H9 (cell line): ENCODE data around the gene ACOT8. TPM values are rescaled to one million over a fixed set of nuclear protein-coding genes. Genes with fewer than 3 reads are reported as not detected.

Experiments
- DNase-seq: peaks from one replicate; pipeline ENCODE4 v3.0.0-alpha.2; 2017
- H2AFZ ChIP-seq: one replicate; pipeline ENCODE4 v1.6.1; 2013; ENCODE audit warnings: mild to moderate bottlenecking, low read length, control low read depth, moderate library complexity
- H2AK5ac ChIP-seq: 2 replicates; pipeline ENCODE4 v1.6.1; 2013; ENCODE audit warnings: low read length, control low read depth, mixed read lengths; ENCODE audit not compliant: insufficient read length
- H2BK120ac ChIP-seq: one replicate; pipeline ENCODE4 v1.6.1; 2013; ENCODE audit warnings: low read depth, mild to moderate bottlenecking, low read length, control low read depth, inconsistent platforms; ENCODE audit not compliant: poor library complexity, severe bottlenecking
- H2BK12ac ChIP-seq: 2 replicates; pipeline ENCODE4 v1.6.1; 2013; ENCODE audit warnings: low read length, control low read depth, mixed read lengths, low read depth; ENCODE audit not compliant: insufficient read length
- H2BK15ac ChIP-seq: 2 replicates; pipeline ENCODE4 v1.6.1; 2013; ENCODE audit warnings: low read depth, low read length, control low read depth
- H2BK20ac ChIP-seq: one replicate; pipeline ENCODE4 v1.6.1; 2013; ENCODE audit warnings: low read depth, mild to moderate bottlenecking, low read length, control low read depth, inconsistent platforms; ENCODE audit not compliant: poor library complexity, severe bottlenecking
- H2BK5ac ChIP-seq: 2 replicates; pipeline ENCODE4 v1.6.1; 2013; ENCODE audit warnings: low read length, control low read depth, mixed read lengths; ENCODE audit not compliant: insufficient read length
- H3K14ac ChIP-seq: 2 replicates; pipeline ENCODE4 v1.6.1; 2013; ENCODE audit warnings: low read length, control low read depth; ENCODE audit not compliant: insufficient read depth
- H3K18ac ChIP-seq: 2 replicates; pipeline ENCODE4 v1.6.1; 2013; ENCODE audit warnings: low read depth, mild to moderate bottlenecking, mixed read lengths, low read length, control low read depth; ENCODE audit not compliant: insufficient read length
- H3K23ac ChIP-seq: 2 replicates; pipeline ENCODE4 v1.6.1; 2013; ENCODE audit warnings: low read length, control low read depth, mixed read lengths, low read depth; ENCODE audit not compliant: insufficient read length
- H3K23me2 ChIP-seq: 2 replicates; pipeline ENCODE4 v1.6.1; 2013; ENCODE audit warnings: low read depth, mild to moderate bottlenecking, mixed read lengths, low read length, control low read depth; ENCODE audit not compliant: insufficient read length, poor library complexity, severe bottlenecking
- H3K27ac ChIP-seq: 2 replicates; pipeline ENCODE4 v1.5.1; 2013; ENCODE audit warnings: low read length, control low read depth, mixed read lengths, low read depth; ENCODE audit not compliant: insufficient read length
- H3K27me3 ChIP-seq: 2 replicates; pipeline ENCODE4 v1.6.1; 2013; ENCODE audit warnings: low read length, control low read depth, inconsistent platforms; ENCODE audit not compliant: insufficient read depth
- H3K4ac ChIP-seq: 2 replicates; pipeline ENCODE4 v1.6.1; 2013; ENCODE audit warnings: low read depth, mild to moderate bottlenecking, control low read depth, inconsistent platforms, low read length, moderate library complexity
- H3K4me1 ChIP-seq: 2 replicates; pipeline ENCODE4 v1.6.1; 2013; ENCODE audit warnings: low read length, control low read depth, inconsistent platforms; ENCODE audit not compliant: insufficient read depth
- H3K4me2 ChIP-seq: 2 replicates; pipeline ENCODE4 v1.6.1; 2013; ENCODE audit warnings: low read length, control low read depth, mixed read lengths; ENCODE audit not compliant: insufficient read length, insufficient read depth
- H3K56ac ChIP-seq: 2 replicates; pipeline ENCODE4 v1.6.1; 2013; ENCODE audit warnings: low read depth, mild to moderate bottlenecking, mixed read lengths, low read length, control low read depth; ENCODE audit not compliant: insufficient read length
- H3K79me1 ChIP-seq: 2 replicates; pipeline ENCODE4 v1.6.1; 2013; ENCODE audit warnings: low read depth, mild to moderate bottlenecking, moderate library complexity, low read length, control low read depth, inconsistent platforms; ENCODE audit not compliant: insufficient read depth, poor library complexity, severe bottlenecking
- H3K79me2 ChIP-seq: 2 replicates; pipeline ENCODE4 v1.6.1; 2013; ENCODE audit warnings: low read length, control low read depth, inconsistent platforms; ENCODE audit not compliant: insufficient read depth
- H3K9ac ChIP-seq: 2 replicates; pipeline ENCODE4 v1.6.1; 2013; ENCODE audit warnings: low read length, control low read depth, mixed read lengths; ENCODE audit not compliant: insufficient read length; ENCODE audit errors: extremely low read depth
- H3K9me3 ChIP-seq: one replicate; pipeline ENCODE4 v1.6.1; 2013; ENCODE audit warnings: low read depth, low read length, inconsistent platforms; ENCODE audit not compliant: control insufficient read depth
- H3T11ph ChIP-seq: one replicate; pipeline ENCODE4 v1.6.1; 2013; ENCODE audit warnings: mild to moderate bottlenecking, low read length, control low read depth, inconsistent platforms
- H4K20me1 ChIP-seq: one replicate; pipeline ENCODE4 v1.6.1; 2013; ENCODE audit not compliant: control insufficient read depth, insufficient read length, insufficient read depth
- H4K5ac ChIP-seq: 2 replicates; pipeline ENCODE4 v1.6.1; 2013; ENCODE audit warnings: low read depth, mild to moderate bottlenecking, mixed read lengths, low read length, control low read depth; ENCODE audit not compliant: insufficient read length
- H4K8ac ChIP-seq: replicated peaks from 2 replicates; pipeline ENCODE4 v1.6.1; 2013; ENCODE audit warnings: low read length, control low read depth, mixed read lengths, low read depth; ENCODE audit not compliant: insufficient read length
- H4K91ac ChIP-seq: 2 replicates; pipeline ENCODE4 v1.6.1; 2013; ENCODE audit warnings: low read depth, mild to moderate bottlenecking, moderate library complexity, mixed read lengths, low read length, control low read depth; ENCODE audit not compliant: insufficient read length
- H3K27ac Mint-ChIP-seq, 3 experiments: 2 replicates in 2 of 3; 3 replicates in 1 of 3; pipeline ENCODE4 v1.8.0; 2020 to 2021; ENCODE audit warnings: mixed read lengths in 3 of 3, mild to moderate bottlenecking in 1 of 3, moderate library complexity in 1 of 3
- H3K27me3 Mint-ChIP-seq: 2 replicates; pipeline ENCODE4 v1.8.0; 2021; ENCODE audit warnings: low read depth, mild to moderate bottlenecking, moderate library complexity, mixed read lengths
- H3K36me3 Mint-ChIP-seq, 3 experiments: 2 replicates in 2 of 3; 3 replicates in 1 of 3; pipeline ENCODE4 v1.8.0; 2020 to 2021; ENCODE audit warnings: low read depth in 3 of 3, mixed read lengths in 3 of 3; ENCODE audit not compliant: insufficient read depth in 1 of 3
- H3K4me1 Mint-ChIP-seq, 2 experiments: 2 replicates each; pipeline ENCODE4 v1.8.0; 2020; ENCODE audit warnings: mixed read lengths in 2 of 2
- H3K4me3 Mint-ChIP-seq, 2 experiments: 2 replicates in 1 of 2; 3 replicates in 1 of 2; pipeline ENCODE4 v1.8.0; 2020 to 2021; ENCODE audit warnings: mild to moderate bottlenecking in 2 of 2, mixed read lengths in 2 of 2, moderate library complexity in 1 of 2
- H3K9me3 Mint-ChIP-seq, 2 experiments: 2 replicates in 1 of 2; 3 replicates in 1 of 2; pipeline ENCODE4 v1.8.0; 2020; ENCODE audit warnings: mild to moderate bottlenecking in 2 of 2, mixed read lengths in 2 of 2, moderate library complexity in 1 of 2
- WGBS: extraction: QIAGEN DNeasy Blood & Tissue Kit; methylation state at CpG from one replicate; pipeline ENCODE4 v1.1.7; 2013; ENCODE audit warnings: missing lambda C conversion rate, low lambda C conversion rate, mixed read lengths; ENCODE audit not compliant: insufficient read length; ENCODE audit errors: extremely low coverage; 5-methylcytosine and 5-hydroxymethylcytosine counted together
- total RNA-seq: library from RNA; stranded (reverse); gene quantifications from 2 replicates; pipeline ENCODE4 v1.2.1, GENCODE V29; 2021
- TF ChIP-seq, protein P1 (sequence below): fragments of 200-600 bp; sonication (generic); conservative IDR thresholded peaks from 3 replicates; pipeline ENCODE4 v1.8.0; 2021; ENCODE audit warnings: antibody characterized with exemption, mild to moderate bottlenecking

The ACOT8 gene
- total RNA-seq, 1 experiment from 2014 or later, result 26.7 TPM

DNA sequence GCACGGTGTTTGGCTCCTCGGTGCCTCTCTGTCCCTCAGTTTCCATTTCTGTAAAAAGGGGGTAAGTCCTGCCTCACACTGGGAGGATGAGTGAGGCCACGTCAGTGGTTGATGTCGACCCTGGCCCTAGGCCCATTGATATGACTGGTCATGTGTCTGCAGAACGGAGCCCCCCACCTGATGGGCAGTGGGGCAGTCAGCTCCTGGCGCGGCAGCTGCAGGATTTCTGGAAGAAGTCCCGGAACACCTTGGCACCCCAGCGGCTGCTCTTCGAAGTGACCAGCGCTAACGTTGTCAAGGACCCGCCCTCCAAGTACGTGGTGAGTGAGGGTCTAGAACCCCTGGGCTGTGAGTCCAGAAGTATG is 22.4 kb downstream of the ACOT8 start:
- TF ChIP-seq, protein P1, sequence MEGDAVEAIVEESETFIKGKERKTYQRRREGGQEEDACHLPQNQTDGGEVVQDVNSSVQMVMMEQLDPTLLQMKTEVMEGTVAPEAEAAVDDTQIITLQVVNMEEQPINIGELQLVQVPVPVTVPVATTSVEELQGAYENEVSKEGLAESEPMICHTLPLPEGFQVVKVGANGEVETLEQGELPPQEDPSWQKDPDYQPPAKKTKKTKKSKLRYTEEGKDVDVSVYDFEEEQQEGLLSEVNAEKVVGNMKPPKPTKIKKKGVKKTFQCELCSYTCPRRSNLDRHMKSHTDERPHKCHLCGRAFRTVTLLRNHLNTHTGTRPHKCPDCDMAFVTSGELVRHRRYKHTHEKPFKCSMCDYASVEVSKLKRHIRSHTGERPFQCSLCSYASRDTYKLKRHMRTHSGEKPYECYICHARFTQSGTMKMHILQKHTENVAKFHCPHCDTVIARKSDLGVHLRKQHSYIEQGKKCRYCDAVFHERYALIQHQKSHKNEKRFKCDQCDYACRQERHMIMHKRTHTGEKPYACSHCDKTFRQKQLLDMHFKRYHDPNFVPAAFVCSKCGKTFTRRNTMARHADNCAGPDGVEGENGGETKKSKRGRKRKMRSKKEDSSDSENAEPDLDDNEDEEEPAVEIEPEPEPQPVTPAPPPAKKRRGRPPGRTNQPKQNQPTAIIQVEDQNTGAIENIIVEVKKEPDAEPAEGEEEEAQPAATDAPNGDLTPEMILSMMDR, result no peak
- Mint-ChIP-seq H3K36me3 (peaks cover 2 to 31% (median 29%) of the 10 kb centered on the region in 3 experiments; a peak in 6 of 7 replicates), H3K27me3 (no peaks in the 10 kb centered on the region), H3K27ac (peak overlapping the region in 1 of 3 experiments; percentile 52; a peak in 1 of 7 replicates), H3K4me3 (peak overlapping the region; percentile 75 to 88), H3K4me1 (peaks cover 23 to 25% of the 10 kb centered on the region in 2 experiments), H3K9me3 (no peaks in the 10 kb centered on the region)
- H3K79me1 ChIP-seq, result peaks cover 5% of the 10 kb centered on the region
- no peak overlapping the region for H4K5ac ChIP-seq
- no peak overlapping the region for H3K4ac ChIP-seq
- H3T11ph ChIP-seq, result no peak overlapping the region
- peaks cover 4% of the 10 kb centered on the region; the same call in 1 of the 2 replicates for H3K4me1 ChIP-seq
- H3K27ac ChIP-seq, result no peak overlapping the region
- no peak overlapping the region for H4K8ac ChIP-seq
- no peaks in the 10 kb centered on the region for H3K9me3 ChIP-seq
- no peak overlapping the region for H2AFZ ChIP-seq
- H4K91ac ChIP-seq, result no peak overlapping the region
- WGBS, result no CpG with 5 or more reads among the region's 14 CpGs
- H3K4me2 ChIP-seq, result peak overlapping the region; percentile 80
- H2BK15ac ChIP-seq, result no peak overlapping the region
- no peak overlapping the region for H3K18ac ChIP-seq
- peaks cover 9% of the 10 kb centered on the region for H3K23me2 ChIP-seq
- no peak overlapping the region for H2AK5ac ChIP-seq
- H3K56ac ChIP-seq, result no peak overlapping the region
- H3K14ac ChIP-seq, result no peak overlapping the region
- no peaks in the 10 kb centered on the region for H3K79me2 ChIP-seq
- H2BK120ac ChIP-seq, result no peak overlapping the region
- H4K20me1 ChIP-seq, result no peaks in the 10 kb centered on the region
- no peak overlapping the region for H2BK12ac ChIP-seq
- H3K9ac ChIP-seq, result no peak overlapping the region
- no peak overlapping the region for H2BK20ac ChIP-seq
- H2BK5ac ChIP-seq, result no peak overlapping the region
- H3K23ac ChIP-seq, result no peak overlapping the region
- H3K27me3 ChIP-seq, result no peaks in the 10 kb centered on the region
- no peak for DNase-seq
